Activated B cell treated with CpG ODN at 0.5 μM for 24 hours (primary cell): Measurements from ENCODE around the gene PTPRT. TPM values are rescaled to one million over a fixed set of nuclear protein-coding genes. Genes with fewer than 3 reads are reported as not detected.

Experiments
- ATAC-seq: fragments of 200-7000 bp; cut with Tn5 transposase; one replicate; pipeline ENCODE4 v1.10.0; 2021; ENCODE audit warnings: low read depth, mild to moderate bottlenecking, moderate library complexity
- CTCF ChIA-PET: fragments of 350-600 bp; sonication (Branson Sonifier 250); formaldehyde crosslinking; loops from one replicate; lab custom pipeline; 2021; ENCODE audit warnings: antibody characterized with exemption; lab: Charles Lee
- POLR2A ChIA-PET: fragments of 350-600 bp; sonication (Branson Sonifier 250); formaldehyde crosslinking; loops from one replicate; lab custom pipeline; 2021; ENCODE audit warnings: antibody characterized with exemption; lab: Charles Lee
- DNase-seq: peaks from one replicate; pipeline ENCODE4 v3.0.0; 2022
- H3K27ac Mint-ChIP-seq: one replicate; pipeline ENCODE4 v1.8.0; 2020; ENCODE audit warnings: mixed read lengths
- H3K27me3 Mint-ChIP-seq: one replicate; pipeline ENCODE4 v1.8.0; 2021; ENCODE audit warnings: mixed read lengths
- H3K36me3 Mint-ChIP-seq: one replicate; pipeline ENCODE4 v1.8.0; 2021; ENCODE audit warnings: low read depth, mixed read lengths
- H3K4me1 Mint-ChIP-seq: one replicate; pipeline ENCODE4 v1.8.0; 2021; ENCODE audit warnings: mixed read lengths
- H3K4me3 Mint-ChIP-seq: one replicate; pipeline ENCODE4 v1.8.0; 2020; ENCODE audit warnings: mild to moderate bottlenecking, mixed read lengths
- H3K9me3 Mint-ChIP-seq: one replicate; pipeline ENCODE4 v1.8.0; 2020; ENCODE audit warnings: mixed read lengths
- intact Hi-C: fragments of 100-400 bp; cut with micrococcal nuclease; formaldehyde crosslinking; loops from one replicate; pipeline ENCODE4 v1.15.1; 2024
- total RNA-seq: library from RNA; stranded (reverse); gene quantifications from 2 replicates; pipeline ENCODE4 v1.2.3, GENCODE V29; 2022
- TF ChIP-seq, protein P1 (sequence below): fragments of 200-600 bp; IDR thresholded peaks from one replicate; pipeline ENCODE4 v1.8.0; 2022; ENCODE audit warnings: antibody characterized with exemption, mild to moderate bottlenecking

PTPRT gene
- total RNA-seq, 1 donor from 2014 or later: not detected

DNA sequence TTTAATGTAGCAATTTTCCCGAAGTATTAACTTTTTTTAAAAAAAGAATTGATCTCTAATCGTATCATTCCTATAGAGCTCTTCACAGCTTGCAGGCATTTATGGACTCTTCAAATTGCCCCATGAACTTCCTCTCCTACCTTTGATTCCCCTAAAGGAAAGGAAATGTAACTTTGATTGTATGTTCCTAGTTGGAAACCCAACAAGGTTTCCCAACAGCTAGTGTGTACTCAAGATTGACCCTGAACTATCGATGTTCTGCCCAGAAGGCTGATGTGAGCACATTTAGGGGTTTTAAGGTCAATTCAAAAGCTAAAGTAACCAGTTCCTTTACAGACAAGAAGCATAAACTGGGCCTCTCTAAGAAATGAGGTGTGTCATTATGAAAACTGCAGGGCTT lies 491.7 kb downstream of the PTPRT start:
- DNase-seq (no peak), ATAC-seq (no peak)
- ChIA-PET POLR2A (no interaction called here), CTCF (no interaction called here)
- Mint-ChIP-seq H3K4me3 (no peak overlapping the region), H3K9me3 (no peaks in the 10 kb centered on the region), H3K4me1 (no peaks in the 10 kb centered on the region), H3K36me3 (no peaks in the 10 kb centered on the region), H3K27me3 (no peaks in the 10 kb centered on the region), H3K27ac (no peak overlapping the region)
- intact Hi-C loops: no loop called here
- TF ChIP-seq, protein P1, sequence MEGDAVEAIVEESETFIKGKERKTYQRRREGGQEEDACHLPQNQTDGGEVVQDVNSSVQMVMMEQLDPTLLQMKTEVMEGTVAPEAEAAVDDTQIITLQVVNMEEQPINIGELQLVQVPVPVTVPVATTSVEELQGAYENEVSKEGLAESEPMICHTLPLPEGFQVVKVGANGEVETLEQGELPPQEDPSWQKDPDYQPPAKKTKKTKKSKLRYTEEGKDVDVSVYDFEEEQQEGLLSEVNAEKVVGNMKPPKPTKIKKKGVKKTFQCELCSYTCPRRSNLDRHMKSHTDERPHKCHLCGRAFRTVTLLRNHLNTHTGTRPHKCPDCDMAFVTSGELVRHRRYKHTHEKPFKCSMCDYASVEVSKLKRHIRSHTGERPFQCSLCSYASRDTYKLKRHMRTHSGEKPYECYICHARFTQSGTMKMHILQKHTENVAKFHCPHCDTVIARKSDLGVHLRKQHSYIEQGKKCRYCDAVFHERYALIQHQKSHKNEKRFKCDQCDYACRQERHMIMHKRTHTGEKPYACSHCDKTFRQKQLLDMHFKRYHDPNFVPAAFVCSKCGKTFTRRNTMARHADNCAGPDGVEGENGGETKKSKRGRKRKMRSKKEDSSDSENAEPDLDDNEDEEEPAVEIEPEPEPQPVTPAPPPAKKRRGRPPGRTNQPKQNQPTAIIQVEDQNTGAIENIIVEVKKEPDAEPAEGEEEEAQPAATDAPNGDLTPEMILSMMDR: no peak

DNA sequence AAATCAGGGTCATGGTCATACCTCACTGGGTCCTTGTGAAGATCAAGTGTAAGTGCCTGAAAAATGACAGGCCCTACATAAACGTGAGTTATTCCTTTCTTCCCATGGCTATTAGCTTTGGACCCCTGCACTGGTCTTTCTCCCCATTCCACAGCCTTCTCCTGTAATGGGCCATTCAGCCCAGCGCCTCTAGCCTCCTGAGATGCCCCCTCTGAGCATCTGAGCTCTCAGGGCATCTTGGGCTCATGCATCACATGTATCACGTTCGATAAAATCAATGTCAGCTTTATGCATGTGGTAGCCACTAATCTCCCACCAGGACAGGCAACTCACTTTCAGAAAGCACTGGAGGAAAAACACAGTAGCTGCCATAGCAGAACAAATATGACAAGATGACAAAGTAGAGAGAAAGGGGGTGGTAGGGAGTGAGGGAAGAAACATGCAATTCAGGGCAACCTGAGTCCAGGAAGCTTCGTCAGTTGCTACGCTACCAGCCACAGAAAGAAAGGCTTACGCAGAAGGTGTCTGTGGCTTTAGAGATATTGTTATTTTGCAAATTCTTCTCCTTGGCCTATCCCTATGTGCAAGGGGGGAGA lies 498.8 kb downstream of the PTPRT start:
- no peak overlapping the region for H3K27ac Mint-ChIP-seq
- TF ChIP-seq, protein P1: no peak
- POLR2A ChIA-PET: no interaction called here
- H3K9me3 Mint-ChIP-seq: peaks cover 6% of the 10 kb centered on the region
- H3K4me3 Mint-ChIP-seq: no peak overlapping the region
- no peaks in the 10 kb centered on the region for H3K36me3 Mint-ChIP-seq
- no peak for ATAC-seq
- no peak for DNase-seq
- no peaks in the 10 kb centered on the region for H3K4me1 Mint-ChIP-seq
- CTCF ChIA-PET: no interaction called here
- H3K27me3 Mint-ChIP-seq: no peaks in the 10 kb centered on the region
- intact Hi-C loops: no loop called here

DNA sequence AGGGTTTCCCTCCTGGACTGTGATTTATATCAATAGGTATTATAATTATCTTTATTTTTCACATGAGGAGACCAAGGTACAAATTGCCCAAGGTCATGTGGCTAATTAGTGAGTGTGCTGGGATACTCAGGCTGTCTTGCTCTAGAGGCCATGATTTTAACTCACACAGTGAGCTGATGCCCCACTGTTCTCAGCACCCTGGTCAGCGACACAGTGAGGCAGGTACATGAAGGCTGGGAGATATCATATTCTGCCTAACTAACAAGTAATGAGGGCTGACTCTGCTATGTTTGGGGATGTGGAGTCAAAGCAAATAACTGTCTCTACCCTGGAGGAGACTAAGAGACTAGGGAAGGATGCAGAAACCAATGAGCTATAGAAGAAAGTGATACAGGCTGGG lies 501.1 kb downstream of the PTPRT start:
- H3K4me1 Mint-ChIP-seq: no peaks in the 10 kb centered on the region
- intact Hi-C loops: no loop called here

DNA sequence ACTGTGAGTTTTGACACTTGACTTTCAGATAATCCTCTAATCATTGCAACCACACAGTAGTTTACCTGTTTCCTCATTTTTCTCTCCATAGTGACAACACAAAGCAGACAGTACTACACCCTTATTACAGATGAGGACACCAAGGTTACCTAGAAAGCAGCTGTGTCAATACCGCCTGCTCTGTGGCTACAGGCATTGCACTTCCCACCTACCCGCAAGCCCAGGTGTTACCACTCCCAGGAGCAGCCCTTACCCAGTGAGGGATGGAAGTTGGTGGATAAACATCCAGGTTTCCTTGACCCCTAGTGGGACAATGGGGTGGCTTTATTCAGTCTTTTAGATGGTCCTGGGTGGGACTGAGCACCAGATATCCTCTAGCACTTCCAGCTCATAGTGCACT lies 503.6 kb downstream of the PTPRT start:
- no peak for DNase-seq
- ChIA-PET CTCF (no interaction called here), POLR2A (no interaction called here)
- H3K4me3 Mint-ChIP-seq: no peak overlapping the region
- no peak overlapping the region for H3K27ac Mint-ChIP-seq
- H3K4me1 Mint-ChIP-seq: no peaks in the 10 kb centered on the region
- TF ChIP-seq, protein P1: no peak
- no peak for ATAC-seq
- peaks cover 4% of the 10 kb centered on the region for H3K9me3 Mint-ChIP-seq
- intact Hi-C loops: no loop called here
- no peaks in the 10 kb centered on the region for H3K27me3 Mint-ChIP-seq
- H3K36me3 Mint-ChIP-seq: no peaks in the 10 kb centered on the region

More for the DNA sequence above, 501.1 kb downstream of the PTPRT start:
- ChIA-PET CTCF (no interaction called here), POLR2A (no interaction called here)
- Mint-ChIP-seq H3K27ac (no peak overlapping the region), H3K9me3 (peaks cover 6% of the 10 kb centered on the region), H3K4me3 (no peak overlapping the region), H3K27me3 (no peaks in the 10 kb centered on the region), H3K36me3 (no peaks in the 10 kb centered on the region)
- ATAC-seq (no peak), DNase-seq (no peak)
- TF ChIP-seq, protein P1: no peak

DNA sequence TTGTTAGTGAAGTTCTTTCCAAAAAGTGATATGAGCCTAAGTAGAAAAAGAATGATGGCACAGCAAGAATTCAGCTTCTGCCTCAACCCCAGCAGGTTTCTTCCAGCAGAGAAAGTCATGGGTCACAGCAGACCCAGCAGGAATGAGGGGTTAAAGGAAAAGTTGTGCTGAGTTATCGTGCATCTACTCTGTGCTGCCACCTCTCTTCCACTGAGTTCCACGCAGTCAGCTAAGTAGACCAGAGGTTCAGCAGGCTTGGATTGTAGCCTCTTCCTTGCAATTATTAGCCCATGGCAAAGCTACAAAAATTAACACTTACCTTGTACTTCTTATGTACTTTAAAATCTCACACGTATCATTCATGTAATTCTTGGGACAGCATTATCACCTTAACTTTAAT lies 510.8 kb downstream of the PTPRT start:
- ATAC-seq: no peak
- intact Hi-C loops: no loop called here
- Mint-ChIP-seq H3K27ac (no peak overlapping the region), H3K4me3 (no peak overlapping the region), H3K4me1 (no peaks in the 10 kb centered on the region), H3K9me3 (peaks cover 4% of the 10 kb centered on the region), H3K27me3 (no peaks in the 10 kb centered on the region), H3K36me3 (no peaks in the 10 kb centered on the region)
- ChIA-PET POLR2A (no interaction called here), CTCF (no interaction called here)
- TF ChIP-seq, protein P1: no peak
- DNase-seq: no peak
